T-helper 2 cell (primary cell): Measurements from ENCODE around the gene TIMM10.

Experiments used
- DNase-seq, 5 experiments: peaks; one replicate each; pipeline versions ENCODE4 v3.0.0 to v3.0.0-alpha.2; 2012 to 2022

The TIMM10 gene

DNA sequence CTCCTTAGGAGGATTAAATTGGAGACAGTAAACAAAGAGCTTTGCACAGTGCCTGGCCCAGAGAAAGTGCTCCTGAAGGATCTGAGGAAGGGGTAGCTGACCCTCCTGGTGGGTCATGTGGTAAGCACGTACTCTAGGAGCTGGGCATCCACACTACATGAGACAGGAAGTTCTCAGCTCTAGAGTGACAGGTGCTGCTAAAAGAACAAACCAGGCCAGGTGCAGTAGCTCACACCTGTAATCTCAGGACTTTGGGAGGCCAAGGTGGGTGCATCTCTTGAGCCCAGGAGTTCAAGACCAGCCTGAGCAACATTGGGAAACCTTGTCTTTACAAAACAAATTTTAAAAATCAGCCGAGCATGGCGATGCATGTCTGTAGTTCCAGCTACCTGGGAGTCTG is 28.2 kb downstream of the TIMM10 start:
- DNase-seq = no peak

DNA sequence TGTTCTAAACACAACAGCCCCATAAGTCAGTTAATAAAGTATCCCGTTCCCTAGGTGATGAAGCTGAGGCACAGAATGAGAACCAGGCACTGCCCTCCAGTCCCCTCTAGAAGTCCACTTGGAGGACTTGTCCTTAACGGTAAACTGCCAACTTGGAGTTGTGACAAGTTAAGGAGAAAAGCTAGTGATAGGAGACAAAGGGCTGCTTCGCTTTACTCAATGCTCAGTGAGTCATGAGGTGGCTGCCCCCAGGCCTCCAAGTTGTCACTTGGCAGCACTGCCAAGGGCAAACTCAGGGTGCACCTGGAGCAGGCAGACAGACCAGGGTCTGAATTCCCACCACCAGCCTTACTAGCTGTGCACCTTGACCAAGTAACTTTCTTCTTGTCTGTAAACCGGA is 28.6 kb downstream of the TIMM10 start:
- DNase-seq = no peak

DNA sequence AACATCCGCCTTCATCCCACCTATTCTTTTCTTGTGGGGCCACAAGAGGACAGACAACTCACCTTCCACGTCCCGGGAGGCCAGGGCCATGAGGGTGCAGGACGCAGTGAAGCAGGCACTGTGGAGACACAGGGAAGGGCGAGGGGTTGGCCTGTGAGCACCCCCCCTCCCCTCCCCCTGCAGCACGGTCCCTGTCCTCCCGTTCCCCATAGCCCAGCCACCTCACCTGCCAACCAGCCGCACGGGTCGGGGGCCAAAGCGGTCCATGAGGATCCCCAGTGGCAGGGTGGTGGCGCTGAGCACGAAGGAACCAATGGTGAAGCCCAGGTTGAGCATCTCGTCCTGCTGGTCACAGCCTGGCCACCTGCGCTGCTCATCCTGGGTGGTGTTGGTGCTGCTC is 29.6 kb downstream of the TIMM10 start:
- no peak for DNase-seq

DNA sequence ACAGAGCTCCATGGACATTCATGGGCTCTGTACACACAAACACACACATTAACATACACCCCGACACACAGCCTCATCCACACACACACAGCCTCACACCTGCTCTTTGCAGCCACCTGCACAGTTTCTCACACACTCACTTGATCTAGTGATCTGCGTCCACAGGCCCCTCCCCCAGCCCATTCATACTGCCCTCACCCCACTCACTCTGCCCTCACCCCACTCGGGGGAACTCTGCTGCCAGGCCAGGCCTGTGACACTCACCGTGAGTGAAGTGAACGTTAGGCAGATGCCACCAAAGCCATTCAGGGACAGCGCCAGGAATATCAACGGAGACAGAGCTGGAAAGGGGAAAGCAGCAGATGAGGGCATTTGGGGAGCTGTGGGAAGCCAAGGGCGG is 30.0 kb downstream of the TIMM10 start:
- no peak for DNase-seq

DNA sequence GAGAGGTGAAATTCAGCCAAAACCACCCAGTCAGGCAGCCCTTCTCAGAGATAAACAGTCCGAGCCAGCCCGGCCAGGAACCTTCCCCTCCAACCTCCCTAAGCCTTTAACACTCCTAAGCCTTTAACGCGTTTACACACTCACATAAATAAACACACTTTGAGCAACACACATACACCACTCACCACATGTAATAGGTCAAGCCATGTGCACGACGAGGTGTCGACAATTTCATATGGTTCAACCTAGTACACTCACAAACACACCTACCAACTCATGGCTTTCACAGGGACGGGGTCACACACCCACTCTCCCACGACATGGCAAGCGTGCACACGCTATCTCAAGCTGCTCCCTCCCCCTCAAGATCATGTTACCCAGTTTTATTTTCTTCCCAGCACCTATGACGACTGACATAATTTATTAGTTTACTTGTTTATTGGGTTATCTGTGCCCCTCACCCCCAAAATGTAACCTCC is 30.5 kb downstream of the TIMM10 start:
- no peak for DNase-seq

DNA sequence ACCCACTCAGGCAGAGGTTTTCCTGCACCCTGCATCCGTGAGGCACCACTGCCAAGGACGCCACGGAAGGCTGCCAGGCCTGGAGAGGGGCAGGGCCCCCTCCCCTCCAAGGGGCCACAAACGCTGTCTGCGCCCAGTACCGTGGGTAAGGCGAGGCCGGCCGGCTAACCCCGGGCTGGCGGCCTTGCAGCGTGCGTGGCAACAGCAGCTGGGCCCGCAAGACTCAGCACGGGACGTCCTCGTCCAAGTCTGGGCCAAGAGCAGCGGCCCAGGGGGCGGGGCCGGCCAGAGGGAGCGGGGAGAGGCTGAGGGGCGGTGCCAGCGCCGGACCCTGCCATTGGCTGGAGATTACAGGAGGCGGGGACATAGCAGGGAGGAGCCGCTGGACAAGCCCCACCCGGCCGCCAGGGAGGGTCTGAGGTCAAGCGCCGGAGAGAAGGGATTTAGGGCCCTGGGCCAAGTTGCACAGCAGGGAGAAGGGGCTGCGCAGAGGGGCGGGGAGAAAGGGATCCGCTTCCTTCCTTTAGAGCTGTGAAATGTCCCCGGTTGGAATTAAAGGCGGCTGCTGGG is 31.1 kb downstream of the TIMM10 start:
- DNase-seq = peak in 1 of 5 experiments; percentile 13

DNA sequence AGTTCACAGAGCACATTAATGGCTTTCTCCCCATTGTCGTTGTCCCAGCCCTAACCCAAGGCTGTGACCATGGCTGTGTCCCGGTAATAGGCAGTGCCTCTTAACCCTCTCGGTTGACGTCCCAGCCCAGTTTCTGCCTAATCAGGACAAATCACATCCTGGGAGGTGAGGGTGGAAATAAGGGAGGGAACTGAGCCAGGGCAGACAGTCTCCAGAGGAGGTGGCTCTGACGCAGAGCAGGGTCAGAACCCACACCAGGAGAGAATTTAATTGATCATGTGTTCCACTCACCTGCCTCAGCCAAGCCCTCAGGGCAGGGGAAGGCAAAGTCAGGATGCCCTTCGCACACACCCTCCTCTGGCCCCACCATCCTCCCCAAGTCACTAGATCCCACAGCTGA is 32.0 kb downstream of the TIMM10 start:
- DNase-seq = no peak

DNA sequence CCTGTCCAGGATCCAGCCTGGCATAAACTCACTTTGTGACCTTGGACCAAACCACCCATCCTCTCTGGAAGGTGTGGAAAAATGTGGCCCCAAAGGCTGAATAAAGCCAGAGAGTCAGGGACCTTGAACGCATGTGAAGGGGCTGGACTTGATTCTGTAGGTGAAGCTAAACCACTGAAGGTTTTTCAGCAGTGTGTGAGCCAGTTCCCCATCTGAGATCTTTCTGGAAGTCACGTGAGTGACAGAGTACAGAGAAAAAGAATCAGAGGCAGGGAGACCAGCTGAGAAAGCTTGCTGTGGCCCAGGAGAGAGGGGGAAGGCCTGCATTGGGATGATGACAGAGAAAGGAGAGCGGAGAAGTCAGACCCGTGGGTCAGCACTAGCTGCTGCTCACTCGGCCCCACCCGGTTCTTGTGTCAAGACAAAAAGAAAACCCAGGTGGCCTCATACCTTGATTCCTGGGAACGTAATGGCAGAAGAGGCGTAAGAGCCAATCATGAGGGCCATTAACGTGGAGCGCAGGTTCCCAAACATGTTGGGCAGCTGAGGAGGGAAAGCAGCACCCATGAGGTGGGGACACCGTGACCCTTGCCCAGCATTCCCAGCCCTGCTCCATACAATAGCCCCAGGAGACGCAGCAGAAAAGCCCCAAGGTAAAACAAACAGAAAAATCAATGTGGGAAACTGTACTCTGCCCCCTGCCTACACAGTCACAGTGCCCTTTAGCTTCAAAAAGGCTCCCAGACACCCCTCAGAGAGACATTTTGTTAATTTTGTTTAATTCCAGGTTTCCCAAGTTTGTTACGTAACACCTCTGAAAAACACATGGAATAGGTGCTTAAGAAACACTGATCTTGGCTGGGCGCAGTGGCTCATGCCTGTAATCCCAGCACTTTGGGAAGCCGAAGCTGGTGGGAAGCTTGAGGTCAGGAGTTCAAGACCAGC is 33.0 kb downstream of the TIMM10 start:
- no peak for DNase-seq

DNA sequence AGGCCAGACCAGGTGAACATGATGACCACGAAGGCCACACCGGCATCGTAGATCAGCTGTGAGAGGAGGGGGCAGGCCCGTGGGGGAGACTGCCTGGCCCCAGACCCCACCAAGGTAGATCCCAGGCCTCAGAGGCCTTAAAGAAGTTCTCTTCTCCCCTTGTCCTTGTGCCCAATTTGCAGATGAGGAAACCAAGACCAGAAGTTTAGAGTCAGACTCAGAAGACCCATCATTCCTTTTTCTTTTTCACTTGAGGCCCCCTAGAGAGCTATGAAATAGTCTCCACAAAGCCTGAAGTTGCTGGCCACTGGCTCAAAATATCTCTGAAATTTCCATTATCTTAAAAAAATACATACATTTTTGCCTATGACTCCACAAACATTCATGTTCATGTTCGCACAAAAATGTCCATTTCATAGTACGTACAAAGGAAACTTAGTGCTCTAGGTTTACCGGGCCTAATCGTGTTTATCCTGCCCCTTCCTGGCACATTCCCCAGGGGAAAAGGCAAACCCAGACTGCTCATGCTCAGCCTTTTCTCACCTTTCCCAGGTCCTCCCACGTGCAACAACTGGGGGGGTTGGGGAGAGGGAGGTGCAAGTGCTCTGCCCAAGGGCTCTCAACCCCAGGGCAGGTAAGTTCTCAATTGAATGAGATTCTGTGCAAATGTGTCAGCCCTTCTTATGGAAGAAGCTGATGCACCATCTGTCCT is 34.3 kb downstream of the TIMM10 start:
- DNase-seq = no peak

DNA sequence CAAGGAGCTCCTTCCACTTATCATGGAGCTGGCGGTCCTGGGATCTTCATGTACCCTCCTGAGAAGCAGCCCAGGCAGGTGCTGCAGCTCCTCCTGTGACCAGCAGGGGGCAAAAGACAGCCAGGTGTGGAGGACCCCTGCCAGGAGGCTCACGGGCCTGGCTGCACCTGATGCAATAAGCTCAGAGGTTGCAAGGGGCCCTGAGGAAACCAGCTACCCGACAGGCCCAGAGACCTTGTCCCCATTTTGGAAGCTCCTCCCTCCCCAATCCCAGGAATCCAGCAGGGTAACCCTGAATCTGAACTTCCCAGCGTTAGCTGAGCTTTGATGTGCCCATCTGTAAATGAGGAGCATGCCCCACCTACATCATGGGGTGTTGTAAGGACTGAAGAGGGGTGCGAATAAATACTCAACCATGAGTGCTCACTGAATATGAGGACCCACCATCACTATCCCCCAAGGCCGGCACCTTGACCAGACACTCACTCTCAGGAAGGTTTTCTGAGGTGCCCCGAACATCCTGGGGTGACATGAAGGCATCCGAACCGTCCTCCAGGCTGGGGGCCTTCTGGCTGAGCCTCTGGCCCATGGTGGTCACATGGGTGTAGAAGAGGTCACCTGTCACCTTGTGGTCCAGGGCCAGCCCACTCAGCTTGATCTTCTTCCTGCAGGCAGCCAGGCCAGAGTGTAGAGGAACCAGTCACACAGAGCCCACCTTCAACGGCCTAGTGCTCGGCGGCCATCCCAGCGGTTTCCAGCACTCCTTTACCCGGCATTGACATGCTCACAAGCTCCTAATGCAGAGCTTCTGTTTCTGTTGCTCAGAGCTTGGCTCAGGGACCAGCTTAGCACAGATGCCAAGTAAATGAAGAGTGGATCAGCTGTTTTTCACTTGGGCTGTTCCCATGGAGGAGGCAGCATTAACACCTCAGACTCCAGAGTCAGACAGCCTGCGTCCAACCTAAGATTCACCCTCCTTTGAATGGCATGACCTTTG is 36.7 kb downstream of the TIMM10 start:
- peak; percentile 45 to 64 (median 63) for DNase-seq

DNA sequence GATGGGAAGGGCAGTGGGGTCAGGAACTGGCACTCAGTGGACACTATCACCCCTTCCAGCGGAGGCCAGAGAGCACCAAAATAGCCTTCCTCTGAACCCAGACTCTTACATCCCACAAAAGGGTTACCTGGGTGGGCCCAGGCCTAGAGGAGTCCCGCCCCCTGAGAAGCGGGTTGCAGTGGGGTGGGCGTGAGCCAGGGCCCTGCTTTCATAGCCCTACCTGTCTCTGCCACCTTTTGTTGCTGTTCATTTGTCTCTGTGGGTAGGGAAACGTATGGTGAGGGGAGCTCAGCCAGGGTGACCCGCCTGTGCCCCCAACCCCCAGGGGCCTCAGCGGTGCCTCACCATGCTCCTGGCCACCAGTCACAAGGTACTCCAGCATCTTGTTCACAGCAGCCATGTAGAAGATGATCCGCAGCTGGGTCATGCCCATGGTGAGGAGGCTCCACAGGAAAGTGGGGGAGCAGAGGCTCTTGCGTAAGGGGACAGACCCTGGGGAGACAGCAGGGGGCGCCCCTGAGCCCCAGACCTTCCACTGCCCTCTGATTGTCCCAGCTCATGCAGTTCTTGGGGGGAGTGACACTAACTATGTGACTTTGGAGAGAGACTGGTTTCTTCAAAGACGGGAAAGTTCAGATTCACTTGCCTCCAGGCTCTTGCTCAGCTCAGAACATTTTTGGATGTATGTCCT is 39.0 kb downstream of the TIMM10 start:
- peak in 3 of 5 experiments; percentile 30 to 57 (median 33) for DNase-seq

DNA sequence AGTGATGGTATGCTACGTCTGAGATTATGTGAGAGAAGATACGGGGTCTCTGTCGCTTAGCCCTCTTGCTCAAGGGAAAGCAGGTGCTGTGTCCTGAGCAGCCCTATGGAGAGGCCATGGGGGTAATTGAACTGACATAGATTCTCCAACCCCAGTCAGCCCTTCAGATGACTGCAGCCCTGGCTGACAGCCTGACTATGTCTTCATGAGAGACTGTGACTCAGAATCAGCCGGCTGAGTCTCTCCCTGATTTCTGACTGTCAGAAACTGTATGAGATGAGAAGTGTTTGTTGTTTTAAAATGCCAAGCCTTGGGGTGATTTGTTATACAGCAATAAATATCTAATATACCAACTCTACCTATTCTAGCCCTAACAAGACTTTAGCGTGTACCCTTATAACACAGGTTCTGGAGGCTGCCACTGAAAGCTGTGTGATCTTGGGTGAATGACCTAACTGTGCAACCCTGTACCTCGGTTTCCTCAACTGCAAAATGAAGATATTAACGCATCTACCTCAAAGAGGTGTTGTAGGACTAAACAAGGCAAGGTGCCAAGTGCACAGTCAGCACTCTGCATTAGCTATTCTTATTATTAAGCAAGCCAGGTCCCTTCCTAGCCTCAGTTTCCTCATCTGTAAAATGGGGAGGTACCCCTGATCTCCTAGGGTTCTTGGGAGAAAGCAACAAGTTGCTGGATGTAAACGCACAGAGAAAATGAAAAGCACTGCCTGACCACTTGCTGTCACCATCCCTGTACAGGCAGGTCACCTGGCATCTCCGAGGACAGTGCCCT is 39.9 kb downstream of the TIMM10 start:
- DNase-seq = no peak

DNA sequence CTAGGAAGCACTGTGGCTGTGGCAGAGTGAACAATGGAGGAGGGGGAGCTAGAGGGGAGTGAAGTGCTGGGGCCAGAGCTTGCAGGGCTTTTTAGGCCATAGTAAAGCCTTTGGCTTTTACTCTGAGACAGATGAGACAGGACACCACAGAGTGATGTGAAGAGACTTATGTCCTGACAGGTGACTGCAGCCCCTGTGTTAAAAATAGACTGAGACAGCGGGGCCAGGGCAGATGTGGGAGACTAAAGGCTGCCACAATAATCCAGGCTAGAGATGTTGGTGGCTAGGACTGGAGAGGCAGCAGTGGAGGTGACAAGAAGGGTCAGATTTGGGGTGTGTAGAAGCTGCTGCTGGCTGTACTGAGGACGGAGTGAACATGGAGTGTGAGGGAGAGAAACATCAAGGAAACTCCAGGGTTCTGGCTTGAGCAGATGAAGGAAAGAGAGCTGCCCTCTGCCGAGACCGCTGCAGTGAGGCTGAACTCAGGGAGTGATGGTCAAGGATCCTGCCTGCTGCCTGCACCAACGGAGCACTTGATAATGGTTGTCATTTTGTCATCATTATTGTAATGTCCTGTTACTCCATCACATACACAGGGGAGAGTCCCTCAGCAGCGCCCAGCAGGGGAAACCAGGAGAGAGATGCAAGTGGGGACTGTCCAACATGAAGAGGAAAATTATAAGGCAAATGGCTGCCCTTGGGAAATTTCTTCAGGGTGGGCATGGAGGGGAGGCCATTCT is 42.5 kb downstream of the TIMM10 start:
- no peak for DNase-seq

DNA sequence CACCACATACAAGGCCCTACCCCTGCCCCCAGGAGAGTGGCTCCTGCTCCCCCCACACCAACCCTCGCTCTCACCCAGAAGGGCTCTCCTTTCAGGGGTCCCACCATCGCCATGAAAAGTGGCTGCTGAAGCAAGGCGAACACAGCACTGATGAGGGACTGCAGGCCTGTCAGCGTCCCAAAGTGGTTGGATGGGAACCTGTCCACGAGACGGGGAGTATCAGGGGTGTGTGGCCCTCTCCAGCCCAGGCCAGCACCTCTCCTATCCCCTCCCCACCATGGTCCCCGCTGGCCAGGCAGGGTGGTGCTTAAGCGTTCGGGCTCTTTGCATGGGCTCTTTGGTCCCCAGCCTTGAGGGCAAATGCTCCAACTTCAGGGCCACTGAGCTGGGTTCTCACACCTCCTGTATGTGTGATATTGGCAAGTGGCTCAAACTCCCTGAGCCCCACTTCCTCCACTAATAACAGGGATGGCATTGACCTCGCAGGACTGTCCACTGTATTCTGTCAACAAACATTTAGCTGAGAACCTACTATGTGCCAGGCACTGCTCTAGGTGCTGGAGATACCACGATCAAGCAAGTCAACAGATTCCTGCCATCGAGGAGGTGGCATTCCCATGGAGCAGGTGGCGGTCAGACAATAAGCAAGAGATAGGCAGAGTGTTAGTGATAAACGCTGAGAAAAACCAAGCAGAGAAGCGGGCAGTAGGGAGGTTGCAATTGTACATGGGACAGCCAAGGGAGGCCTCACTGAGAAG is 43.4 kb downstream of the TIMM10 start:
- DNase-seq = no peak

DNA sequence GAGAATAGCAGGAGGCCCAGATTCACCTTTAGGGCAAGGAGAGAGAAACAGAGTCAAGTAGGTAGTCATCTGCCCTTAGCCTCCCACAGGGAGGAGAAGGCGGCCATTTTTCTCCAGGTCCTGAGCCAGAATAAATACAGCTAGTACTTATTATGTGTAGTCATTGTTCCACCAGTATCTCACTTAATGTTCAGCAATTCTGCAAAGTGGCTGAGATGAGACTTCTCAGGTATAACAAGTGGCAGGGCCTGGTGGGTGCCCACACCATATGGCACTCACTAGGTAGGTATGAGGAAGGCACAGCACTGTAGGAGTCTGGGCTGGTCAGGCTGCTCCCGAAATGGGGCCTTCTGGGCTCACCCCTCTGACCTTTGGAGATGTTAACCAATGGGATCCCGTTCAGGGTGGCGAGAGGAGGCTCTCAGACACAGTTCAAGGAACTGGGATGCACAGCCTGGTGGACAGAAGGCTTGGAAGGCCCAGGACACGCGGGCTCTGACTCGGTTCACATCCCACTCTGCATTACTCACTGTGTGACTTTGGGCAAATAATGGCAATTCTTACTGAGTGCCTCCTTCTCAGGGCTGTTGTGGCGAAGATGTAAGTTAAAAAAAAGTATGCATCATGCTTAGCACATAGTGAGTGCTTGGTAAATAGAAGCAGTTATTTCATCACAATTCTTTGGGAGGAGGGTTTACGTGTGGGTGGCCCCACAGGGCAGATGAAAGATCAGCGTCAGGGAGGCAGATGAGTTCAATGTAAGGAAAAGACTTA is 45.1 kb downstream of the TIMM10 start:
- no peak for DNase-seq

DNA sequence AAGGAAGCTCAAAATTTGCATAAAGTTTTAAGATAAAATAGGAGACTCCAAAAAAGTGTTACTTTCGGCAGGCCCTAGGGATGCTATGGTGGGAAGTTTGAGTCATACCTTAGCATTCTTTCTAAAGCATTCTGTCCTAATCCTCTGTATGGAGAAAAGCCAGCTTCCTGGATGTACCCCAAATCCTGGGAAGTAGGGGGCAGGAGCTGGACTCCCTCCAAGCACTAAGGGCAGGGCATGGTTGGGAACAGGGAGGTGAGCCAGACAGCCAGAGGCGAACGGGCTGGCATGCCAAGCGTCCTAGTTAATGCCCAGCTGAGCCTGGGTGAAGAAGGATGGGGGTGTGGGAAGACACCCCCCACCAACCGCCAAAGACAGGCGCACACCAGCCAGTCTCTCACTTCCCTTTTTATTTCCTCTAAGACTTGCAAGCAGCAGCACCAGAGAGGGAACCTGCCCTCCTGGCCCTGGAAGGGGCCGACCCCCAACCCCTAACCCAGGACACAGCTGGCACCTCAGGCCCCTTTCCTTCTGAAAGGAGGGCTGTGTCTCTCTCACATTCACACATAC is 46.3 kb downstream of the TIMM10 start:
- no peak for DNase-seq

DNA sequence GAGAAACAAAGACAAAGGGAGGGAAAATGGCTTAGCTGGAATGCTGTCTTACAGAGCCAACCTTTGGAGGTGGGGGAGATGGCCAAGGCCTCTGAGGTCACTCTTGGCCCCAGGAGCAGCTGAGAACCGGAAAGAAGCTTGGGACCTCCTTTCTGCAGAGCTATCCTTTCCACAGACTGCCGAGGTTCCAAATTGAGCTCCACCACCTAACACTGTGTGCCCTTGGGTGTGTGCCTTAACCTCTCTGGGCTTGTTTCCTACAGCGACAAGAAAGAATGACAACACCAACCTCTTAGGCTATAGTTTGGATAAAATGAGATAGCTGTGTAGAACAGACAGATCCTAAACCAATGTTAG is 47.0 kb downstream of the TIMM10 start:
- DNase-seq = no peak
